GM18909 (cell line): ENCODE measurements around the gene HACD4.

Experiments
- ATAC-seq: cut with Tn5 transposase; IDR thresholded peaks from one replicate; pipeline ENCODE4 v1.9.1; 2021; ENCODE audit warnings: mild to moderate bottlenecking; ENCODE audit not compliant: unreplicated experiment, poor library complexity

The HACD4 gene

GRCh38 chr9:21031091-21031807 is at the start of gene HACD4:
Gene HACD4 (minus strand): TSS chr9:21031640. CDS start chr9:21031590, 50 bp downstream.
- peak; percentile 76 for ATAC-seq

DNA sequence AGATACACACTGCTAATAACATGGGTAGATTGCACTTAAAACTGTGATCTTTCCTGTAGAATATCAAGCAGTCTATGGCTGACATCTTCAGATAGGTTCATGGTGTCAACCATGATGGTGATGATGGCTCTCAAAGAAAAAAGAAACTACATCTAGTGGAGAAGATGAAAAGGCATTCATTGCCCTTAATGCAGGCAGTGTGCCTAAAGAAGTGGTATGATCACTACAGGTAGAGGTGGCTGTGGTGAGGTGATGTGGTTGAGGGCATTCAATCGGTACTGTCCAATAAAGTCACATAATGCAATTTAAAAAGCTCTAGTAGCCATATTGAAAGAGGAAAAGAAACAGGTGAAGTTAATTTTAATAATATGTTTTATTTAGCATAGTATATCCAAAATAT is 49.4 kb upstream of the HACD4 start:
- no peak for ATAC-seq

GRCh38 chr9:21078702-21079101 is 47.3 kb upstream of the HACD4 start:
- ATAC-seq: no peak

GRCh38 chr9:21077781-21078180 is 46.3 kb upstream of the HACD4 start, which contains the start of gene IFNB1:
Gene IFNB1 (minus strand): TSS chr9:21077942. CDS start chr9:21077869, 73 bp downstream.
- ATAC-seq: no peak

GRCh38 chr9:21075484-21075883 is 44.0 kb upstream of the HACD4 start:
- ATAC-seq: no peak

DNA sequence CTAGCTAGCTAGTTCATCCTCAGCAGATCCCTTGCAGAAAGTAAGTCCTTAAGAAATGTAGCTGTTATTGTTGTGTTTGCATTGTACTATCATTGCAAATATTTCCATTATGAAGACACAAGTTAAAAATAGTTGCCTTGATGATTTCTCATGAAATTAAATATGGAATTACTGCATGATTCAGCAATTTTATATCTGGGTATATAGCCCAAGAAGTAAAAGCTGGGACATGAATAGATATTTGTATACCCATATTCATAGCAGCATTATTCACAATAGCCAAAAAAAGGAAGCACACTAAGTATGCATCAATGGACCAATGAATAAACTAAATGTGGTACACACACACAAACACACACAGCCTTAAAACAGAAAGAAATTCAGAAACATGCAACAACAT is 39.5 kb upstream of the HACD4 start:
- ATAC-seq: no peak

- ATAC-seq: no peak
Observed at GRCh38 chr9:21070171-21070571, 38.7 kb upstream of the HACD4 start.

DNA sequence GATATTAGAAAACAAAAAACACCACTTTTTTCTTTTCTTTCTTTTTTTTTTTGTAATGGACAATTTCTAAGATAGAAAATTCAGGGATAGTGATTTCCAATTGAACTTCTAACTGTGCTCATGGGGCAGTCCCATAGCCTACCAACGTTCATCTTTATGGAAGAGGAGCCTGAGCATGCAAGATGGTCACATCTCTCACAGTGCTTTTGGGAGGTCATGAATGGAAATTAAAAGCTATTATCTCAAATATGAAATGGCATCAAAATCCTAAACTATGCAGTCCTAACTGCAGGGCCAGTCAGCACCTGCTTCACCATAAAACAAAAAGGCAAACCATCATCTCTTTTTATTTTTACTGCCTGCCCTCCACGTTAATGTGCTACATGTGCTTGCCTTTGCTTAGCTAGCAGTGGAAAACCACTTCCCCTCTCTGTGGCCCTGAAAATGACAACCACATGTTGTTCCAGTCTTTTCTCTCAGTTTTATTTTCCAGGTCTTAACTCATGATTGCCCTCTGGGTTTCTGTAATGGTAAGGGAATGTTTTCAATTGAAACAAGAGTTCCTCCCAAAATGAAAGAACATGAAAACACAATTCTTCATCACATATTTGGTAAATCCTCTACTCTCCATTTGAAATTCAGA is 29.6 kb upstream of the HACD4 start:
- peak; percentile 84 for ATAC-seq

DNA sequence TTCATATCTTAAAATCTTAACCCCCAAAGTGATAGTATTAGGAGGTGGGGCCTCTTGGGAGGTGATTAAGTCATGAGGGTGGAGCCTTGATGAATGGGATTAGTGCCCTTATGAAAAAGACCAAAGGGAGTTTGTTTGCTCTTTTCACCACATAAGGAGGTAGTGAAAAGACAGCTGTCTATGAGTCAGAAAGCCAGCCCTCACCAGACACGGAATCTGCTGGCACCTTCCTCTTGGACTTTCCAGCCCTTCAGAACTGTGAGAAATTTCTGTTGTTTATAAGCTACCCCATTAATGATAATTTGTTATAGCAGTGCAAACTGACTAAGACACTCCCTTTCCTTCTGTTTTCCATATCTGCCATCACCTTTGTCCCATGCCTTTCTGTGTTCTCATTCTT is 25.5 kb upstream of the HACD4 start:
- no peak for ATAC-seq

- no peak for ATAC-seq
Observed at GRCh38 chr9:21053851-21054250, 22.4 kb upstream of the HACD4 start.

- no peak for ATAC-seq
Observed at GRCh38 chr9:21047281-21047691, 15.8 kb upstream of the HACD4 start.

DNA sequence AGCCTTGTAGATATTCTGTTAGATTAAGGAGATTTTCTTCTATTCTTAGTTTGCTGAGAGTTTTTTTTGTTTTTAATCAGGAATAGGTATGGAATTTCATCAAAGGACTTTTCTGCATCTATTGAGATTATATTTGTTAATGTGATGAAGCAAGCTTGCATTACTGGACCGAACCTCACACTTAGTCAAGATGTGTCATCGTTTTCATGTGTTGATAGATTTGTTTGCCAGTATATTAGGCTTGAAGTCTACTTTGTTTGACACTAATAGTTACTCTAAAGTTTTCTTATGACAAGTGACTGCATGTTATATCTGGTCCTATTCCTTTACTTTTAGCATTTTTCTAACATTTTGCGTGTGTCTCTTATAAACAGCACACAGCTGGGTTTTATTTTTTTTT is 12.4 kb upstream of the HACD4 start:
- no peak for ATAC-seq

GRCh38 chr9:21042466-21042865 is 11.0 kb upstream of the HACD4 start:
- ATAC-seq: no peak

DNA sequence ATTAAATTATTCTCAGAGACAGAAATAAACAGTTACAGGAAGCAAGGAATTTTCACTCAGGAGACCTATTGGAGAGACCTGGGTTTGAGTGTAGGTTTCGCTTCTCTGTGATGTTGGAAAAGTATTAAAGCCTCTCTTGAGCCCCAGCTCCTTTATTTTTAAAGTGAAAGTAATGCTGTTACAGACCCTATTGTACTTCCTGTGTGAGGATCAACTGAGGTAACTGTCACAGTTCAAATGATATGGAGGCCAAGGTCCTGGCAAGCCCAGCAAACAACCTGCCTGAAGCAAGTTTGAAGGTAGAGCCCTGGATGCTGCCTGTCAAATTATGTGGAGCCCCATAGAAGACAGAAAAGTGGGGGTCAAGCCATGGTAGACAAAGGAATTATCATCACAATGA is 7.9 kb upstream of the HACD4 start:
- no peak for ATAC-seq

DNA sequence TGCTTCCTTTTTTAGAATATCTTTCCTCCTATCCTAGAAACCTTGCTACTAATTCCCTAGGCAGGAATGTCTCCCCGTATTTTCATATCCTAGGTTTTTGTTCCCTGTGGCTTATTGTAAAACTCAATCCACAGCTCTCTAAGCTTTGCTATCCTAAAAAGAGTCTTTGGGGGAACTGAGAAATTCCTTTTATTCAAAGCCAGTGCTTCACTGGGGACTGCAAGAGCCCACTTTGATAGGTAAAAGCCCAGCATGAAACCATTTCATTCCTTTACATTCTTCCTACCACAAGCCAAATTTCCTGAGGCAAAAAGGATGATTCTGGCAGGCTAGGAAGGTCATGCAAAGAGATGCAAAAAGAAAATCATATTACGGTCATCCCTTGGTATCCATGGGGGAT is 5.8 kb upstream of the HACD4 start:
- no peak for ATAC-seq

DNA sequence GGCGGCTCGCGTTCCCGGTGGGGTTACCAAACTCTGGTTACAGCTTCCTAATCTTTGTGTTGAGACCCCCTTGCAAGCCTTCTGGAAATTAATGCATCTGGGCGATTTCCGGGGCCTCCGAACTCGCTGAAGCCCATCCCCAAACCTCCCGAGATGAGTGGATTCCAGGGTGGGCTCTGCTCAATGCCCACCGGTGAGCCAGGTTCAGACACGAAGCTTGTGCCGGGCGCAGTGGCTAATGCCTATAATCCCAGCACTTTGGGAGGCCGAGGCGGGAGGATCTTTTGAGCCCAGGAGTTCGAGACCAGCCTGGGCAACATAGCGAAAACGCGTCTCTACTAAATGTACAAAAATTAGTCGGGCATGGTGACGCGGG is 356 bp upstream of the HACD4 start:
- no peak for ATAC-seq

DNA sequence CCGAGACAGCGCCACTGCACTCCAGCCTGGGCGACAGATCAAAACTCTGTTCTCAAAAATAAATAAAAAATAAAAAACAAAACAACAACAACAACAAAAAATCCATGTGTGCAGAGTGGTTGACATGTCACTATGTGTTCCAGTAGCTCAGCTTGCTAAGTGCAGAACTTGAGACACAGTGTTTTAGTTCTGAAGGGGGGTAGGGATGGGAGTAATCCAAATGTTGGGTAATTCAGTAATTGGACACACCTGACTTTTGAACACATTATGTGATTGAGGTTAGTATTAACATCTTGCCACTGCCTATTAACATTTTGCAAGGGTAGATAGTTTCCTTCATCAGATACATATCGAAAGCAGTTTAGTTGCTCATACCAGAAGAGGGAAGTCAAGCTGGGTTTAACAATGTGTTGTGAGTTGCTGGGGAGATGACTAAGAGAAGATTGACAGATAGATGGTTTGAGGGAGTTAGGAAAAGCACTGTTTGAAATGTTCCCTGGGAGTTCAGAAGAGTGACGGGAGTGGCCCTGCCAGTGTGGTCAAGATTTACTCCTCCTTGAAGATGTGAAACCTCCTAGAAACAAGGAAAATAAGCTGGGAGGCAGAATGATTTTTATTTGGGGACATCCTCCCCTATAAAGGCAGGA is 928 bp downstream of the HACD4 start:
- peak; percentile 86 for ATAC-seq

- ATAC-seq: no peak
Observed at GRCh38 chr9:21029661-21030060, 1.8 kb downstream of the HACD4 start.

DNA sequence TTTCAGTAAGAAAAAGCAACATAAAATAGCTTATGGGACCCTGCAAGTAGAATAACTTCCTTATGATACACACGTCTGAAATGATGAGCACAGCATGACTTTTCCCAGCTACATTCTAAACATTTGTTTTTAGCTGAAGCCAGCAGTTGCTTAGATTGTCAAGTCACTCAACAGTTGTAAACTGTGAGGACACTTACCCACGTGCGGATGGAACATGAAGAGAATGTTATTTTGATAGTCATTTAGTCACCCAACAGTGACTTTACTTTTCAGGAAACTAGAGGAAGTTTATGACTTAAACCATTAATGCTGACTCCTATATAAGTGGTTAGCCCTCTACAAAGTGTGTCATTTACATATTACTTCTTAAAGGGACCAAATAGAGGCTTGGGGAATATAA is 3.0 kb downstream of the HACD4 start:
- no peak for ATAC-seq

DNA sequence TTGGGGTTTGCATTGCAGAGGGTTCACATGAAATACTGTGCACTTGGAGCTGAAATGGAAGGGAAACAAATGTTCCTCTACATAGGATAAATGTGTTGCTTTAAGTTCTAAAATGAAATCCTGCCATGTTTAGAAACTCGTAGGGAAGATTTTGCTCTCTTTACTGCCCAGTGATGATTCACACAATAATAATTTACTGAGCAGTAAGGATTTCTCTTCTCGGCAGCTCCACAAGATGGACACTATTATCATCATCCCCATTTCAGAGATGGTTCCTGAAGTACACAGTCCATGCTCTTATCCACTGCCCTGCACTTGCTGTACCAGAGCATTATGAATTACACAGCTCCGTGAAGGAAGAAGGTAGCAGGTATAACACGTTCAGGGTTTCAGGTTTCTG is 4.1 kb downstream of the HACD4 start:
- ATAC-seq: no peak

DNA sequence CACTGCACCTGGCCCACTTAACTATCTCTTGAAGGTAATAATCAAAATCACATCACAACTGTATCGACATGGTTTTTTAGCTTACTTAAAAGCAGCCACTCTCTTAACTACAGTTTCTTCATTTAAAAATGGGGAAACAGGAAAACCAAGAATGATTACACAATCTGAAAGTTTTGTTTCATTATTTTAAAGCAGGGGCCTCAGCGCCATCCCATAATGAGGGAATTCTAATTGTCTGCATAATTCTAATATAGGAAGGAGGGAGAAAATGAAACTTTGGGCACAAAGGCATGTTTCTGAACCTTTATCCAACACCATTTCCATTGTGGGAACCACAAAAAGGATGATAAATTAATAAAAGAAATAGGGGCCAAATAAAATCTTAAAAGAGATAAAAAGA is 7.6 kb downstream of the HACD4 start:
- no peak for ATAC-seq

- no peak for ATAC-seq
Observed at GRCh38 chr9:21018177-21018576, 13.3 kb downstream of the HACD4 start.
